ENCODE data around the gene BHLHE40. TPM values are rescaled to one million over a fixed set of nuclear protein-coding genes. Genes with fewer than 3 reads are reported as not detected.

BHLHE40 gene
- total RNA-seq, 1 experiment from 2014 or later: 81.6 TPM

DNA sequence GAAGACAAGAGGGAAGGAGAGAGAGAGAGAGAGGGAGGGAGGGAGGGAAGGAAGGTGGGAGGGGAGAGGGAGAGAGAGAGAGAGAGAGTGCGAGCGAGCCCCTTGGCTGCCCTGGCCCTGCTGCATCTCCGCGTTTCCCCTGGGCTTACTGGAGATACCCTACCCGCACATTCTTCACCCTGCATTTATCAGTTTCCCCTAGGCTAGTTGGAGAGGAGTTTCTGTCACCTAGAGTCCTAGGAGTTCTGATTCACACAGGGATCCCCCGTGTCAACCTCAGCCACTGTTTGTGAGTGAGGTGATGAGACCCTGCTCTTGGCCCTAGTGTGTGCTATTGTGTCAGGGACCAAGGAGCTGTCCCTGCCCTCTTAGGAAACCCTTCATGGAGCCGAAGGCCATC is 18.7 kb downstream of the BHLHE40 start:
- Histone ChIP-seq H3K36me3 (ENCODE audit: control insufficient read depth in 1 of 2, insufficient read depth in 2 of 2, low read length in 2 of 2) (no peaks in the 10 kb centered on the region), H4K20me1 (ENCODE audit: insufficient read depth) (no peaks in the 10 kb centered on the region), H3K4me3 (replicated peaks in 1 of 2; ENCODE audit: low read depth in 1 of 2, low read length in 2 of 2) (no peak overlapping the region), H3K9me2 (ENCODE audit: insufficient read depth) (no peaks in the 10 kb centered on the region), H2AFZ (ENCODE audit: low read depth, low read length, poor library complexity, severe bottlenecking) (no peak overlapping the region), H3K79me2 (ENCODE audit: insufficient read depth, low read length) (no peaks in the 10 kb centered on the region), H3K9me3 (ENCODE audit: control insufficient read depth in 1 of 2, insufficient read depth in 1 of 2, low read depth in 1 of 2, low read length in 2 of 2) (no peaks in the 10 kb centered on the region), H3K4me1 (ENCODE audit: control insufficient read depth in 1 of 2, insufficient read depth in 2 of 2, low read length in 2 of 2) (peaks cover 37 to 74% of the 10 kb centered on the region in 2 experiments), H3K27ac (ENCODE audit: low read depth, low read length) (no peak overlapping the region), H3K9ac (ENCODE audit: low read length) (no peak overlapping the region), H3K4me2 (ENCODE audit: low read length) (no peak overlapping the region), H3K27me3 (ENCODE audit: insufficient read depth, low read length) (no peaks in the 10 kb centered on the region)
- RAD21 ChIA-PET (ENCODE audit: low non-redundant PET in 1 of 2, low total read pairs in 2 of 2, uncharacterized antibody in 2 of 2, unreplicated experiment in 2 of 2): no interaction called here
- TF ChIP-seq CEBPB (IDR thresholded peaks at IDR 0.05; ENCODE audit: low read depth): no peak
- TF ChIP-seq SP1 (IDR thresholded peaks at IDR 0.05; ENCODE audit: low read depth): no peak
- TF ChIP-seq EZH2 (IDR thresholded peaks at IDR 0.05): no peak
- TF ChIP-seq, protein P1, sequence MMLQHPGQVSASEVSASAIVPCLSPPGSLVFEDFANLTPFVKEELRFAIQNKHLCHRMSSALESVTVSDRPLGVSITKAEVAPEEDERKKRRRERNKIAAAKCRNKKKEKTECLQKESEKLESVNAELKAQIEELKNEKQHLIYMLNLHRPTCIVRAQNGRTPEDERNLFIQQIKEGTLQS (IDR thresholded peaks at IDR 0.05): no peak
- TF ChIP-seq RAD21 (IDR thresholded peaks at IDR 0.05; ENCODE audit: low read depth): no peak
- TF ChIP-seq POLR2A (IDR thresholded peaks at IDR 0.05; ENCODE audit: borderline replicate concordance, extremely low read depth, insufficient read depth, insufficient read length): no peak
- no peak for TF ChIP-seq EZH2phosphoT487 (IDR thresholded peaks at IDR 0.05; ENCODE audit: borderline replicate concordance)
- TF ChIP-seq SIN3A (IDR thresholded peaks at IDR 0.05; ENCODE audit: low read depth): no peak
- no peak for TF ChIP-seq SRF (IDR thresholded peaks at IDR 0.05; ENCODE audit: low read depth)
- TF ChIP-seq EGR1 (IDR thresholded peaks at IDR 0.05; ENCODE audit: low read depth): no peak
- TF ChIP-seq TCF7L2 (IDR thresholded peaks at IDR 0.05; ENCODE audit: borderline replicate concordance, extremely low read depth, insufficient read depth, insufficient read length): no peak
- no peak for TF ChIP-seq JUND (IDR thresholded peaks at IDR 0.05)
- CTCF ChIA-PET: no interaction called here
- DNase-seq (ENCODE audit: low read depth, low spot score): no peak
- intact Hi-C loops (cut with micrococcal nuclease): no loop called here
- ATAC-seq: no peak
- POLR2A ChIA-PET: interaction anchor here (1.0 kb wide), 1 partner anchor 12 kb away, joined by 7 read pairs; no protein-coding TSS in a partner anchor
- BruUV-seq (replicated peaks): no TSS peak

DNA sequence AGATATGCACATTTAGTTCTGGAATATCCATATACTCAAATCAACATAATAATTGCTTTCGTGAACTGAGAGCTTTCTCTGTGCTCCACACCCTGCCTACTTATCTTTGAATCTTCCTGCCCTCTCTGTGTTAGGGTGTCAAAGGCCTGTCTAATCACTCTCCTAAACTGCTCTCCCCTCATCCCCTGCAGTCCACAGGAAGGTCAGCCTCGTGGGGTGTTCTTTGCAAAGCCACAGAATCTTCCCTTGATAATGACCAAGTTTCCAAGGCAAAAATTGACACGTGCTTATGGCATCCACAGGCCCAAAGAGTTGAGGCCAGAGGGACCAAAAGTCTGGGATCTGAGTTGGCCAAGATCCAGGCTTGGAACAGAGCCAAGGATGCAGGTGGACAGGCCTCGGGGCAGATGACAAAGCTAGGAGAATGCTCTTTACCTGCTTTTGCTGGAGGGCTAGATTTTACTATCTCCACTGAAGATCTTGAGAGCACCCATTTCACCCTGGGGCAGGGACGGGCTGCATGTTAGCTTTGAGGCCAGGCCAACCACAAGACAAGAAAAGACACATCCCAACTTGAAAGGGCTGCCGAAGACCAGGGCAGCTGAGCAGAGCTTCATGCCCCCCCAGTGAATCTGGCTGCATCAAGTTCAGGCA is 20.4 kb downstream of the BHLHE40 start:
- Histone ChIP-seq H3K9me3 (ENCODE audit: control insufficient read depth in 1 of 2, insufficient read depth in 1 of 2, low read depth in 1 of 2, low read length in 2 of 2) (no peaks in the 10 kb centered on the region), H3K4me3 (replicated peaks in 1 of 2; ENCODE audit: low read depth in 1 of 2, low read length in 2 of 2) (no peak overlapping the region), H3K27ac (ENCODE audit: low read depth, low read length) (no peak overlapping the region), H3K79me2 (ENCODE audit: insufficient read depth, low read length) (no peaks in the 10 kb centered on the region), H3K9ac (ENCODE audit: low read length) (no peak overlapping the region), H4K20me1 (ENCODE audit: insufficient read depth) (no peaks in the 10 kb centered on the region), H3K9me2 (ENCODE audit: insufficient read depth) (no peaks in the 10 kb centered on the region), H2AFZ (ENCODE audit: low read depth, low read length, poor library complexity, severe bottlenecking) (no peak overlapping the region), H3K27me3 (ENCODE audit: insufficient read depth, low read length) (no peaks in the 10 kb centered on the region), H3K36me3 (ENCODE audit: control insufficient read depth in 1 of 2, insufficient read depth in 2 of 2, low read length in 2 of 2) (no peaks in the 10 kb centered on the region), H3K4me2 (ENCODE audit: low read length) (peak overlapping the region; percentile 24), H3K4me1 (ENCODE audit: control insufficient read depth in 1 of 2, insufficient read depth in 2 of 2, low read length in 2 of 2) (peaks cover 23 to 64% of the 10 kb centered on the region in 2 experiments)
- ChIA-PET POLR2A (interaction anchor here (0.8 to 1.1 kb wide), 2 partner anchors 12 to 22 kb away, joined by 3 read pairs; no protein-coding TSS in a partner anchor), RAD21 (ENCODE audit: low non-redundant PET in 1 of 2, low total read pairs in 2 of 2, uncharacterized antibody in 2 of 2, unreplicated experiment in 2 of 2) (no interaction called here), CTCF (interaction anchor here (1.4 kb wide), 1 partner anchor 22 kb away, joined by 3 read pairs; no protein-coding TSS in a partner anchor)
- no TSS peak for BruUV-seq (replicated peaks)
- DNase-seq (ENCODE audit: low read depth, low spot score) (no peak), ATAC-seq (no peak)
- TF ChIP-seq TCF7L2 (IDR thresholded peaks at IDR 0.05; ENCODE audit: borderline replicate concordance, extremely low read depth, insufficient read depth, insufficient read length) (peak; percentile 88), SP1 (IDR thresholded peaks at IDR 0.05; ENCODE audit: low read depth) (no peak), EZH2phosphoT487 (IDR thresholded peaks at IDR 0.05; ENCODE audit: borderline replicate concordance) (no peak)
- intact Hi-C loops (cut with micrococcal nuclease): no loop called here

Measured in HCT116 (cell line).